CD4-positive, alpha-beta T cell treated with Interleukin-4 for 1 hour (primary cell): ENCODE measurements around the gene ASCC1.
"Not testable (repeated sequence)": the region's sequence is repeated elsewhere in the genome, so short reads cannot be mapped to it uniquely, and the experiment has no call there.

Experiments used
- DNase-seq, 2 donors: peaks; one replicate each; pipeline ENCODE4 v3.0.0-alpha.2; 2020 to 2022

Gene ASCC1, protein sequence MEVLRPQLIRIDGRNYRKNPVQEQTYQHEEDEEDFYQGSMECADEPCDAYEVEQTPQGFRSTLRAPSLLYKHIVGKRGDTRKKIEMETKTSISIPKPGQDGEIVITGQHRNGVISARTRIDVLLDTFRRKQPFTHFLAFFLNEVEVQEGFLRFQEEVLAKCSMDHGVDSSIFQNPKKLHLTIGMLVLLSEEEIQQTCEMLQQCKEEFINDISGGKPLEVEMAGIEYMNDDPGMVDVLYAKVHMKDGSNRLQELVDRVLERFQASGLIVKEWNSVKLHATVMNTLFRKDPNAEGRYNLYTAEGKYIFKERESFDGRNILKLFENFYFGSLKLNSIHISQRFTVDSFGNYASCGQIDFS

GRCh38 chr10:72215611-72216549 is at the start of gene ASCC1, which contains the start of gene ANAPC16:
Gene ASCC1 (minus strand): TSS chr10:72216276. CDS start chr10:72213298, 2,978 bp downstream.
Gene ANAPC16 (plus strand): TSS chr10:72216012. CDS start chr10:72223915, 7,903 bp downstream.
- peak; percentile 93 to 95 for DNase-seq

DNA sequence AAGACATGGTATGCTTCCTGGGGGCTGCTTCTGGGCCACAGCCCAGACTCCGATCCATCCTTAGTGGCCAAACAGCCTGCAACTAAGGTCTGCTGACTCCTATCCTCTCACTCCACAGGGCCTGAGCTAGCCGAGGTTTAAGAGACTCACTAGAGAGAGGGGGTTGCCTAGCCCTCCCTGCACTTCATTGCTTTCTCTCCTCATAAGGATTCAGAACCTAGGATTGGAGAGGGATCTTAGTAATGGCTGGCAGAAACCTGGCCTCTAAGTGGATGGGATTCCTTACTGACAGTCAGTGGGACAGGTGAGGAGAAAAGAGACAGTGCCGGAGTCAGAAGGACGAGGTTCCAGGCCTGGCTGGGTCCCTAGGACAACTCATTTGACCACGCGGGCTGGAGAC is 49.4 kb upstream of the ASCC1 start:
- no peak for DNase-seq

DNA sequence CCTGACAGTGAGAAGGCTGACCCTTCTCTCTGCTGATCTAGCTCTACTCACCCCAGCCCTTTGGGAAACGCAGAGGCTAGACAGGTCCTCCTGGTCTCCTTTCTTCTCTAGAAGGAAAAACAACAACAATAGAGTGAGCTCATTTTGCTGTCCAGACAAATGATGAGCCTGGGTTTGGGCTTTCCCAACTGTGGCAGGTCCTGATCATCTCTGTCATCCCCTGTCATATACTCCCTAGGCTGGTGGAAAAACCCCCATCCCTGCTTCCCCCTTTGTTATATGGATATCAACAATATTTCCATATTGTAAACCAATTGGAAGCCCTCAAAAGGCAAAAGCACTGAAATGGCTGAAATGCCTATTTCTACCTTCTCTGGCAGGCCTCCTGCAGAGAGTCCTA is 48.5 kb upstream of the ASCC1 start:
- no peak for DNase-seq

- DNase-seq, result peak; percentile 48 to 65
Measured at GRCh38 chr10:72263613-72264241, 47.7 kb upstream of the ASCC1 start.

DNA sequence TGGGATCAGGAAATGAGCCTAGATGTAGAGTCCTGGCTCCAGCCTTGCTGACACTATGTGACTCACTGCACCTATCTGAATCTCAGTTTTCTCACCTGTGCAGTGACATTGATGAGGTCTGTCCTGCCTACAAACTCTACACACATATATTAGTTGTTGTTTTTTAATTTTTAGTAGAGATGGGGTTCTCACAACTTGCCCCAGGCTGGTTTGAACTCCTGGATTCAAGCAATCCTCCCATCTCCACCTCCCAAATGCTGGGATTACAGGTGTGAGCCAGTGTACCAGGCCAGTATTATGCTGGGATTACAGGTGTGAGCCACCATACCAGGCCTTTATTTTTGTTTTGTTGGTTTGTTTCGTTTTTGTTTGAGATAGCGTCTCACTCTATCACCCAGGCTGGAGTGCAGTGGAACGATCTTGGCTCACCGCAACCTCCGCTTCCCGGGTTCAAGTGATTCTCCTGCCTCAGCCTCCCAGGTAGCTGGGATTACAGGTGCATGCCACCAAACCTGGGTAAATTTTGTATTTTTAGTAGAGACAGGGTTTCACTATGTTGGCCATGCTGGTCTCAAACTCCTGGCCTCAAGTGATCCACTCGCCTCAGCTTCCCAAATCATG is 45.8 kb upstream of the ASCC1 start:
- DNase-seq, result no peak

DNA sequence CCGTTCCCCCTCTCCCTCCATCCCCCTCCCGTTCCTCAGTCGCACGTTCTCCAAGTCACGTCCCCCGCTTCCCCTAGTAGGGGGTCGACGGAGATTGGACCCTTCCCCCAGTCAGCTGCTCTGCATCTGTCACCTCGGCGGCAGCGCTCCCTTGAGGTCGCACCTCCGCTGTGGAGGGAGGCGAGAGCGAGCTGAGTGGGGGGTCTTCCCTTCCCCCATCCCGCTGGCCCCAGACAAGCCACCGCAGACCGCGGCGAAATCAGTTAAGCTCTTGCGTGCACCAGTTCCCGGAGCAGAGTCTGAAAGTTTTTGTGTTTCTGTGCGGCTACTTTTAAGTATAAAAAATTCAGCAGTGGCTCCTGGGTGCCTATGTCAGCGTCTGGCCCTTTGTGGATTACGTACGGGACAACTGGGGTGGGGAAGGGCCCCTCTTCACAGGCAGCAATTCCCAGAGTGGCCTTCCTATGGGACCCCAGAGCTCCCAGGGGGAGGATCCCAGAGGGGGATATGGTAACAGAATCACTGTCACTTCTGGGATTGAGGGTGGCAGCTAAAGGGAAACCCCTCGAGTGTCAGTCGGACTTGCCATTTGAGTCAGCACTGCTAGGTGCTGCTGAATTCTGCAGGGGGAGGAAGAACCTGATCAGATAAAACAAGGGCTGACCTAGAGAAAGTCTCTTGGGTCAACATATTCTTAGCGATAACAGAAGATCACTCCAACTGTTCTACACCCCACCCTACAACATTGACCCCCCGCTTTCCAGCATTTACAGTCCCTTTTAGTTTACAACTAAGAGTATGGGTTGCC is 45.1 kb upstream of the ASCC1 start:
- DNase-seq, result peak; percentile 33 to 54

DNA sequence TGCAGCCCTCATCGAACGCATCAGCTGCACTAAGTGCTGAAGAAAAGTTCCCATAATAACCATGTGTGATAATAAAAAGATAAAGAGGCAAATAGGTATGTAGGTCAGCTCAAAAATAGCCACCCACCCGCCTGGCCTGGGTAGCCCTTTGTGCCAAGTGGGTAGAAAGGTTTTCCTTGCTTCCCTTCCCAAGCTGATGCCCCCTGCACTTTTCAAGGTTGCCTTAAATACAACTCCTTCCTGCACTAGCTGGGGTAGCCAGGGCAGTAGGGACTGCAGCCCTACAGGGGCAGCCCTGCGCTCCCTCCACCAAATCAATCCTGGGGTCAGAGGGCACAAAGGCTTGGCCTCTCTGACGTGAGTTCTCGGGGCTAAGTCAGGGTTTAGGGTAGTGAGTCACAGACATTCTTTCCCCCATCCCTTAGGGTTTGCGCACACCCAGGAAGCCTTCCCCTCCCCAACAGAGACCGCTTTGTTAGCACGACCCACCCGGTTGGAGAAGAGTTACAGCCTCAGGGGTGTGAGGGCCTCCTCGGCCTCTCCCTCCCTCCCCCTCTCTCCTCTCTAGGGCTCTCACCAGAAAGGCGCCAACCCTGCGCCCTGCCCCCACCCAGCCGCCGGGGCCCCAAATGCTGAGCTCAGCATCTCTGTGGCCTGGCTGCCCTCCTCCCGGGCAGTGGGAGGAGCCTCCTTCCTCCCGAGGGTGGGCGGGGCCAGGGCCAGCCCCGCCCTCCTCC is 44.3 kb upstream of the ASCC1 start:
- DNase-seq, result peak; percentile 86 to 89

DNA sequence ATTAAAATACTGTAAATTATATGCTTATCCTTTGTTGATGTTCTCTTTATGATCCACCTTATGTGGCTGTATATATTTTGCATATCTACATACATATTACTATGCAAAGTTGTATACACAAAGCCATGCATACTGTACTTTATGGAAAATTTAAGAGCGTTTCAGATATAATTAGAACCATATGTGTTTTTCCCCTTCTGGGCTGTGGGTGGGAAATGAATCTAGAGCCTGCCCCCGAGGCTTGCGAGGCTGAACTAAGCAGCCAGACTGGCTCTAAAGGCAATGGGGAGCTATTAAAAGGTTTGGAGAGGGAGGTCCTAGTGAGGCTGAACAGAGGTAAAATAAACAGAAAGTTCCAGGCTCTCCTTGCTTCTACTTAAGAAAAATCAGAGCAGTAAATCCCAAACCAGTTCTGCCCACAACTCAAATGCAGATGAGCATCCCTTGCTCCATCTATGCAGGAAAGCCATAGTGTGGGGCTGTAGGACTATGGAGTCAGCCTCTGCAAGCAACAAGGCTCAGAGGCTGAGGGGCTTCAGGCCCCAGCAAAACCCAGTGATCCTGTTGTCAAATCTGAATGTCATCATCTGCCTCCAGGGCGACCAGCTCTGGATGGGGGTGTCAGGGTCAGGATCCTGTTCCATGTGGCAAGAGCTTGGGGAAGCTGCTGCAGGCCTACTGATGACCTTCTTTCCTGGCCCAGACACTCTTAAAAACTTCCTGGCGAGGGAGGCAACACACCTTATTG is 43.6 kb upstream of the ASCC1 start:
- DNase-seq, result no peak

DNA sequence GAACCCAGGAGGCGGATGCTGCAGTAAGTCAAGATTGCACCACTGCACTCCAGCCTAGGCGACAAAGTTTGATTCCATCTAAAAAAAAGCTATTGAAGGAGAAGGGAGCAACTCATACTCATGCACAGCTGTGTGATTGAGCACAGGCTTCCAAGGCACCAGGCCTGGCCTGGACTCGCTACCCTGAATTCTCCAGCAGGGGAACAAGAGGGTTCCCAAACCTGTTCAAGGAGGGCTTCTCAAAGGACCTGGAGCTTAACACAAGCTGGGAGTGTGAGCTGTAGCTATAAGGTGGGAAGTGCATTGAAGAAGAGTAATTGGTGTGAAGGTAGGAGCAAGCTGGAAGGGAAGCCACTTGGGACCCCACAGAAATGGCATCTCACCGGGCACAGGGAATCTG is 42.5 kb upstream of the ASCC1 start:
- DNase-seq, result no peak

DNA sequence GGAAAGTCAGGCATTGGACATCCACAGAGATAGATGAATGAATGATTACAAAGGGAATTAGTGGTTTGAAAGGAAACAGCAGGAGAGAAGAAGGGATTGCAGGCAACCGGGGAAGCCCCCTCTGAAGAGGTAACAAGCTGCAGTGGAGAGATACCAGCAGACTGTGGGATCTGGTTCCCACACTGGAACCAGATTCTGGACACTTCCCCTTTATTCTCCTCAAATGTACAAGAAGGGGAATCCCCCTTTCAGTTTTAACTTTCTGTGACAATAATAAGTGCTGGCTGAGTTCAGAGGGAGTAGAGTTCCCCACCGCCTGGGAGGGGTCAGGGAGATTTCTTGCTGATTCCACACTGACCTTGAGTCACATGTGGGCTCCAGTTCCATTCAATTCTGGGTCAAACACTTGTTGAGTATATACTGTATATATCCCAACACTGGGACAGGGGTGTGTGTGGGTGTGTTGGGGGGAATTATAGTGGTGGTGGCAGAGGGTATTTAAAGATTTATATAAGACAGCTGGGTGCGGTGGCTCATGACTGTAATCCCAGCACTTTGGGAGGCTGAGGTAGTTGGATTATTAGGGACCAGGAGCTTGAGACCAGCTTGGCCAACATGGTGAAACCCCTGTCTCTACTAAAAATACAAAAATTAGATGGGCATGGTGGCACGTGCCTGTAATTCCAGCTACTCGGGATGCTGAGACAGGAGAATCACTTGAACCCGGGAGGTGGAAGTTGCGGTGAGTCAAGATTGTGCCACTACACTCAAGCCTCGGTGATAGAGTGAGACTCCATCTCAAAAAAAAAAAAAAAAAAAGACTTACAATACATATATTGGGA is 41.2 kb upstream of the ASCC1 start:
- DNase-seq, result peak; percentile 29 to 60

GRCh38 chr10:72255977-72256729 is 40.1 kb upstream of the ASCC1 start:
- no peak for DNase-seq

GRCh38 chr10:72254813-72255568 is 38.9 kb upstream of the ASCC1 start:
- peak; percentile 41 to 46 for DNase-seq

DNA sequence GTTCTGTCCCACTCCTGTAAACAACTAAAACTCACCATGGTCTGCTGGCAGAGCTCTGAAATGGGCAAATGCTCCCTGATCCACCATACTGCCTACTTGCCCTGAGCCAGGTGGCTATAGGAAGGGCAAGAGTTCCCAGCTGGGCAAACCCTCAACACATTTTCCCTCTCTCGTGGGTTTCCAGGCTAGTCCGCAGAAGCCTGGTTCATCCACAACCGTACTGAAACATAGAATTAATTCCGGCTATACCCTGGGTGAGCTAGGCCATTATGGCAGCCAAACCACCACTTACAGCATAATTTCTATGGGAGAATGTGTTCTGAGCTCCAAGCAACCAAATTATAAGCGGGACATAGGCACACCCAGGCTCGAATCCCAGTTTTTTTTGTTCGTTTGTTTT is 37.5 kb upstream of the ASCC1 start:
- DNase-seq, result no peak

DNA sequence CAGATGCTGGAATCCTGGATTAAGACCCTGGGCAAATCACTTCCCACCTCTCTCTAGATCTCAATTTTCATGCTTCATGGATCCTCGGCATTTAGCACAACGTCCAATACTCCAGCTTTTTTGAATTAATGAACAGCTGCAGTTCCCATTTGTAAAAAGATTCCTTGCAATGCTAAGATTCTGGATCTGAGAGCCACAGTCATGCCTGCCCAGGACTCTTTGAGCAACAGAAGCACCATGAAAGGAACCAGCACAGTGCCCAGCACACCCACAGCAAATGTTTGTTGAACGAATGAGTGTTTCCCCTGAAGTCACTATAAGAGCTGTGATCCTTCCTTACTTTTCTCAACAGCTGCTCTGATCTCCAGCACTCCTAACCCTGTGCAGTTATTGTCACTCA is 36.9 kb upstream of the ASCC1 start:
- DNase-seq, result no peak

- no peak for DNase-seq
Measured at GRCh38 chr10:72251635-72252034, 35.6 kb upstream of the ASCC1 start.

DNA sequence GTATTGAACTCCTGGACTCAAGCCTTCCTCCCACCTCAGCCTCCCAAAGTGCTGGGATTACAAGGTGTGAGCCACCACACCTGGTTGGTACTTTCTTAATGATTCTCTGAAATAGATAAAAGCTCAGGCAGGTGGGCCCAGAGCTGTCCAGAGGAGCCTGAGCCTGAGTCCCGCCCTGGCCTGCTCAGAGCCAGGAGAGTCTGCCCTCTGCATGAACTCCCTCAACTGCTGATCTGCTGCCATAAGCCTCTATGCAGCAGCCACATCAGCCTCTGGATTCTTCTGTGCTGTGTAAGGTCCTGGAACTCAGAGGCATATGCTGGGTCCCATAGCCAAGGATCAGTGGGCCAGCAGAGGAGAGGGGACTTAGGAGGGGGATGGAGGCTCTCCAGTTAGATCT is 34.6 kb upstream of the ASCC1 start:
- no peak for DNase-seq

DNA sequence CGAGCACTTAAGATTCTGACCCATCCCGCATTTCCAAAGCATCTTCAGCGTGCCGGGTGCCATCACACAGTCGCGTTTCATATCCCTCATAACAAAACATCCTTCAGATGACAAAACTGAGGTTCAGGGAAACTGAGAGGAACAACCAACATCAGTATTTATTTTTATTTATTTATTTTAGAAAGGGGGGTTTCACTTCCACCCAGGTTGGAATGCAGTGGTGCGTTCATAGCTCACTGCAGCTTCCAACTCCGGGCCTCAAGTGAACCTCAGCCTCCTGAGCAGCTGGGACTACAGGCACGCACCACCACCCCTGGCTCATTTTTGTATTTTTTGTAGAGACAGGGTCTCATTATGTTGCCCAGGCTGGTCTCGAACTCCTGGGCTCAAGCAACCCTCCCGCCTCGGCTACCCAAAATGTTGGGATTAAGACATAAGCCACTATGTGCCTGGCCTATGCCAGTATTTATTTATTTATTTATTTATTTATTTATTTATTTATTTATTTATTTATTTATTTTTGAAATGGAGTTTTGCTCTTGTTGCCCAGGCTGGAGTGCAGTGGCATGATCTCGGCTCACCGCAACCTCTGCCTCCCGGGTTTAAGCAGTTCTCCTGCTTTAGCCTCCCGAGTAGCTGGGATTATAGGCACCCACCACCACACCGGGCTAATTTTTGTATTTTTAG is 33.2 kb upstream of the ASCC1 start:
- not testable (repeated sequence) for DNase-seq
